Dermis blood vessel endothelial cell (primary cell): Measurements from ENCODE around the gene ODF4. TPM values are rescaled to one million over a fixed set of nuclear protein-coding genes. Genes with fewer than 3 reads are reported as not detected.

ENCODE experiments used
- total RNA-seq: library from RNA; depleted of rRNA; stranded (reverse); fragments of >200 nt; gene quantifications from 2 replicates; pipeline ENCODE4 v1.2.3, GENCODE V29; 2014

The ODF4 gene
- total RNA-seq, 1 donor from 2014 or later: not detected

Other genes starting within 250 kb of the ODF4 start
- gene ALOXE3, start 221.3 kb upstream of the ODF4 start, total RNA-seq: 0.05 TPM in 1 of 2 replicates, not detected in the other
- 0.09 TPM in 1 of 2 replicates, not detected in the other for gene HES7, start 215.7 kb upstream of the ODF4 start, total RNA-seq
- gene PER1, start 187.4 kb upstream of the ODF4 start, total RNA-seq: 7.7 and 18.7 TPM in 2 replicates
- 4.4 and 5.2 TPM in 2 replicates for gene VAMP2, start 176.9 kb upstream of the ODF4 start, total RNA-seq
- gene TMEM107, start 163.5 kb upstream of the ODF4 start, total RNA-seq: 13.0 and 17.5 TPM in 2 replicates
- 16.6 and 18.9 TPM in 2 replicates for gene BORCS6, start 149.7 kb upstream of the ODF4 start, total RNA-seq
- 15.3 and 58.0 TPM in 2 replicates for gene AURKB, start 129.3 kb upstream of the ODF4 start, total RNA-seq
- 8.2 and 9.0 TPM in 2 replicates for gene CTC1, start 91.8 kb upstream of the ODF4 start, total RNA-seq
- 21.8 and 42.3 TPM in 2 replicates for gene PFAS, start 90.6 kb upstream of the ODF4 start, total RNA-seq
- 9.5 and 13.4 TPM in 2 replicates for gene RANGRF, start 51.2 kb upstream of the ODF4 start, total RNA-seq
- gene SLC25A35, start 44.4 kb upstream of the ODF4 start, total RNA-seq: 0.51 and 0.84 TPM in 2 replicates
- 24.7 and 30.6 TPM in 2 replicates for gene ARHGEF15, start 29.6 kb upstream of the ODF4 start, total RNA-seq
- gene RPL26, start 43.4 kb downstream of the ODF4 start, total RNA-seq: 2,594 and 5,071 TPM in 2 replicates
- 0.05 TPM in 1 of 2 replicates, not detected in the other for gene RNF222, start 58.0 kb downstream of the ODF4 start, total RNA-seq
- 34.5 and 47.6 TPM in 2 replicates for gene NDEL1, start 96.0 kb downstream of the ODF4 start, total RNA-seq